Measurements from ENCODE around the gene SCT.

DNA sequence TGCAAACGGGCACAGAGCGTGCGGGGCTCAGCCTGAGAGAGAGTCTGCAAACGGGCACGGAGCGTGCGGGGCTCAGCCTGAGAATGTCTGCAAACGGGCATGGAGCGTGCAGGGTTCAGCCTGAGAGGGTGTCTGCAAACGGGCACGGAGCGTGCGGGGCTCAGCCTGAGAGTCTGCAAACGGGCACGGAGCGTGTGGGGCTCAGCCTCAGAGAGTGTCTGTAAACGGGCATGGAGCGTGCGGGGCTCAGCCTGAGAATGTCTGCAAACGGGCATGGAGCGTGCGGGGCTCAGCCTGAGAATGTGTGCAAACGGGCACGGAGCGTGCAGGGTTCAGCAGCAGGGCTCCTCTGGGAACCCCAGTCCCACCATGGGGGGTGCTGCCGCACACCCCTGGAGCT lies 37.2 kb downstream of the SCT start:
- TF ChIP-seq CTCF (IDR thresholded peaks at IDR 0.05) (no peak), POLR2A (IDR thresholded peaks at IDR 0.05) (no peak), POLR2AphosphoS5 (IDR thresholded peaks at IDR 0.05; ENCODE audit: insufficient read depth in 1 of 2, low read depth in 1 of 2) (no peak)
